OCI-LY1 (cell line): Measurements from ENCODE around the gene PTPRR.

Source experiments
- CTCF ChIP-seq: fragments of 200-600 bp; sonication (generic), shearing (Covaris generic); IDR thresholded peaks from 2 replicates; pipeline ENCODE4 v1.5.1; 2017; ENCODE audit warnings: mild to moderate bottlenecking, antibody characterized with exemption, low read length, moderate library complexity, mixed read lengths
- EZH2 ChIP-seq: fragments of 200-600 bp; sonication (generic), shearing (Covaris generic); IDR thresholded peaks from 2 replicates; pipeline ENCODE4 v1.8.0; 2017; ENCODE audit warnings: borderline replicate concordance, mixed run types, mild to moderate bottlenecking, antibody characterized with exemption, low read length, moderate library complexity, mixed read lengths

- TF ChIP-seq CTCF: no peak
- no peak for TF ChIP-seq EZH2
These were observed 273.7 kb downstream of the PTPRR start for GRCh38 chr12:70646850-70647249.
